HEK293T (cell line): ENCODE results near the gene SNAP29.

Source experiments
- CTCF ChIA-PET: fragments of 350-600 bp; formaldehyde crosslinking; extraction: SDS; loops from one replicate; lab custom pipeline; 2021; ENCODE audit warnings: antibody characterized with exemption, inconsistent platforms; lab: Yijun Ruan, JAX
- POLR2A ChIA-PET: fragments of 350-600 bp; formaldehyde crosslinking; extraction: SDS; loops from one replicate; lab custom pipeline; 2020; ENCODE audit warnings: antibody characterized with exemption, inconsistent platforms; lab: Yijun Ruan, JAX
- DNase-seq: peaks from one replicate; pipeline ENCODE4 v3.0.0; 2012; ENCODE audit warnings: mixed read lengths; ENCODE audit errors: extremely low spot score
- ARNT ChIP-seq: fragments of 450-650 bp; IDR thresholded peaks from 2 replicates; pipeline ENCODE4 v1.6.1; 2017; ENCODE audit warnings: mild to moderate bottlenecking
- BHLHE40 ChIP-seq: fragments of 450-650 bp; IDR thresholded peaks from 2 replicates; pipeline ENCODE4 v1.6.1; 2016; ENCODE audit warnings: mild to moderate bottlenecking, moderate library complexity, borderline replicate concordance
- CTBP1 ChIP-seq: fragments of 450-650 bp; IDR thresholded peaks from 2 replicates; pipeline ENCODE4 v1.6.1; 2016; ENCODE audit warnings: borderline replicate concordance
- ELF4 ChIP-seq: fragments of 450-650 bp; IDR thresholded peaks from 2 replicates; pipeline ENCODE4 v1.6.1; 2017; ENCODE audit warnings: antibody characterized with exemption
- FOXA1 ChIP-seq: fragments of 450-650 bp; IDR thresholded peaks from 2 replicates; pipeline ENCODE4 v1.6.1; 2016; ENCODE audit warnings: mild to moderate bottlenecking
- FOXK2 ChIP-seq: fragments of 450-650 bp; IDR thresholded peaks from 2 replicates; pipeline ENCODE4 v1.6.1; 2016; ENCODE audit warnings: mild to moderate bottlenecking
- FOXM1 ChIP-seq: fragments of 450-650 bp; IDR thresholded peaks from 2 replicates; pipeline ENCODE4 v1.6.1; 2017; ENCODE audit warnings: mild to moderate bottlenecking, borderline replicate concordance
- HDGF ChIP-seq: fragments of 450-650 bp; IDR thresholded peaks from 2 replicates; pipeline ENCODE4 v1.6.1; 2017; ENCODE audit warnings: antibody characterized with exemption, borderline replicate concordance
- L3MBTL2 ChIP-seq: fragments of 450-650 bp; conservative IDR thresholded peaks from 2 replicates; pipeline ENCODE4 v1.6.1; 2016; ENCODE audit warnings: mild to moderate bottlenecking
- LEF1 ChIP-seq: fragments of 450-650 bp; IDR thresholded peaks from 2 replicates; pipeline ENCODE4 v1.6.1; 2017; ENCODE audit warnings: mild to moderate bottlenecking, borderline replicate concordance
- NFRKB ChIP-seq: fragments of 450-650 bp; IDR thresholded peaks from 2 replicates; pipeline ENCODE4 v1.6.1; 2016; ENCODE audit warnings: mild to moderate bottlenecking, moderate library complexity
- PKNOX1 ChIP-seq: fragments of 450-650 bp; IDR thresholded peaks from 2 replicates; pipeline ENCODE4 v1.6.1; 2016
- SP1 ChIP-seq: fragments of 450-650 bp; IDR thresholded peaks from 2 replicates; pipeline ENCODE4 v1.6.1; 2017
- SUZ12 ChIP-seq: fragments of 450-650 bp; IDR thresholded peaks from 2 replicates; pipeline ENCODE4 v1.6.1; 2016; ENCODE audit warnings: mild to moderate bottlenecking
- TARDBP ChIP-seq: fragments of 450-650 bp; IDR thresholded peaks from 2 replicates; pipeline ENCODE4 v1.6.1; 2016
- ZNF384 ChIP-seq: fragments of 450-650 bp; IDR thresholded peaks from 2 replicates; pipeline ENCODE4 v1.6.1; 2016

The SNAP29 gene

GRCh38 chr22:20912494-20912893 is 53.7 kb downstream of the SNAP29 start:
- DNase-seq: no peak
- no peak for TF ChIP-seq SP1
- no peak for TF ChIP-seq NFRKB
- TF ChIP-seq HDGF: no peak
- no peak for TF ChIP-seq CTBP1
- no peak for TF ChIP-seq BHLHE40
- TF ChIP-seq SUZ12: no peak
- TF ChIP-seq FOXA1: no peak
- TF ChIP-seq ARNT: no peak
- no peak for TF ChIP-seq PKNOX1
- no peak for TF ChIP-seq LEF1
- TF ChIP-seq L3MBTL2: no peak
- TF ChIP-seq FOXM1: no peak
- TF ChIP-seq TARDBP: no peak
- TF ChIP-seq FOXK2: no peak
- ChIA-PET CTCF (no interaction called here), POLR2A (no interaction called here)

GRCh38 chr22:20916916-20917810 is 58.4 kb downstream of the SNAP29 start, which contains the start of gene CRKL:
Gene CRKL, plus strand, starts transcription at chr22:20917407. Its CDS starts 528 bp downstream, at chr22:20917935.
- DNase-seq: peak; percentile 100
- CTCF ChIA-PET: interaction anchor here (0.6 to 1.7 kb wide), 8 partner anchors 9 to 149 kb away, joined by 3 to 12 read pairs (median 4); no protein-coding TSS in a partner anchor
- POLR2A ChIA-PET: interaction anchor here (0.6 to 3.1 kb wide), 10 partner anchors 9 to 86 kb away, joined by 3 to 15 read pairs (median 3); partner anchors contain the start of genes LZTR1 and THAP7
- TF ChIP-seq TARDBP (no peak), SP1 (no peak), PKNOX1 (0 out of 2 replicates have a peak, but pooled peaks have one; percentile 2), NFRKB (no peak), CTBP1 (no peak), SUZ12 (no peak), L3MBTL2 (peak; percentile 63), ZNF384 (no peak), FOXA1 (no peak), FOXK2 (no peak), LEF1 (no peak), BHLHE40 (no peak), HDGF (peak; percentile 26; the same call in 1 of the 2 replicates), ELF4 (no peak), ARNT (no peak), FOXM1 (no peak)

- ChIA-PET CTCF (interaction anchor here (0.7 kb wide), 1 partner anchor 753 kb away, joined by 4 read pairs; no protein-coding TSS in a partner anchor), POLR2A (interaction anchor here (0.7 kb wide), 1 partner anchor 36 kb away, joined by 3 read pairs; no protein-coding TSS in a partner anchor)
- peak; percentile 45 for DNase-seq
Observed at GRCh38 chr22:20918663-20919218, 59.9 kb downstream of the SNAP29 start.

GRCh38 chr22:20919718-20920117 is 60.9 kb downstream of the SNAP29 start:
- ChIA-PET CTCF (interaction anchor here (1.9 kb wide), 1 partner anchor 17 kb away, joined by 6 read pairs; no protein-coding TSS in a partner anchor), POLR2A (interaction anchor here (1.0 to 3.6 kb wide), 4 partner anchors 34 to 82 kb away, joined by 3 to 24 read pairs (median 5); partner anchors contain the start of genes LZTR1 and THAP7)
- no peak for DNase-seq
- no peak for TF ChIP-seq LEF1
- no peak for TF ChIP-seq SUZ12
- TF ChIP-seq TARDBP: no peak
- TF ChIP-seq PKNOX1: peak; percentile 95
- peak; percentile 55; the same call in 1 of the 2 replicates for TF ChIP-seq CTBP1
- peak; percentile 93 for TF ChIP-seq ZNF384

More at GRCh38 chr22:20918663-20919218, 59.9 kb downstream of the SNAP29 start:
- no peak for TF ChIP-seq FOXK2
- TF ChIP-seq ZNF384: no peak
- no peak for TF ChIP-seq NFRKB
- no peak for TF ChIP-seq CTBP1
- no peak for TF ChIP-seq BHLHE40
- no peak for TF ChIP-seq SP1
- no peak for TF ChIP-seq TARDBP
- no peak for TF ChIP-seq LEF1
- no peak for TF ChIP-seq L3MBTL2
- TF ChIP-seq ARNT: no peak
- TF ChIP-seq ELF4: no peak
- TF ChIP-seq FOXM1: no peak
- no peak for TF ChIP-seq HDGF
- no peak for TF ChIP-seq FOXA1
- no peak for TF ChIP-seq PKNOX1
- TF ChIP-seq SUZ12: no peak

GRCh38 chr22:20920881-20921203 is 62.0 kb downstream of the SNAP29 start:
- POLR2A ChIA-PET: interaction anchor here (0.8 to 3.6 kb wide), 4 partner anchors 11 to 81 kb away, joined by 3 to 24 read pairs (median 4); partner anchors contain the start of genes LZTR1 and THAP7
- TF ChIP-seq NFRKB: no peak
- no peak for TF ChIP-seq CTBP1
- TF ChIP-seq FOXK2: no peak
- TF ChIP-seq ARNT: no peak
- TF ChIP-seq FOXM1: no peak
- TF ChIP-seq TARDBP: no peak
- TF ChIP-seq PKNOX1: no peak
- TF ChIP-seq FOXA1: no peak
- no peak for TF ChIP-seq ELF4
- no peak for TF ChIP-seq SUZ12
- TF ChIP-seq ZNF384: no peak
- TF ChIP-seq LEF1: no peak
- no peak for TF ChIP-seq SP1
- no peak for TF ChIP-seq HDGF
- TF ChIP-seq L3MBTL2: no peak
- no peak for TF ChIP-seq BHLHE40
- no peak for DNase-seq
- CTCF ChIA-PET: interaction anchor here (1.9 to 2.0 kb wide), 2 partner anchors 16 to 35 kb away, joined by 6 to 7 read pairs; no protein-coding TSS in a partner anchor
